ENCODE data around the gene PLAAT4.
"Not testable (repeated sequence)": the region's sequence is repeated elsewhere in the genome, so short reads cannot be mapped to it uniquely, and the experiment has no call there.

The PLAAT4 gene

DNA sequence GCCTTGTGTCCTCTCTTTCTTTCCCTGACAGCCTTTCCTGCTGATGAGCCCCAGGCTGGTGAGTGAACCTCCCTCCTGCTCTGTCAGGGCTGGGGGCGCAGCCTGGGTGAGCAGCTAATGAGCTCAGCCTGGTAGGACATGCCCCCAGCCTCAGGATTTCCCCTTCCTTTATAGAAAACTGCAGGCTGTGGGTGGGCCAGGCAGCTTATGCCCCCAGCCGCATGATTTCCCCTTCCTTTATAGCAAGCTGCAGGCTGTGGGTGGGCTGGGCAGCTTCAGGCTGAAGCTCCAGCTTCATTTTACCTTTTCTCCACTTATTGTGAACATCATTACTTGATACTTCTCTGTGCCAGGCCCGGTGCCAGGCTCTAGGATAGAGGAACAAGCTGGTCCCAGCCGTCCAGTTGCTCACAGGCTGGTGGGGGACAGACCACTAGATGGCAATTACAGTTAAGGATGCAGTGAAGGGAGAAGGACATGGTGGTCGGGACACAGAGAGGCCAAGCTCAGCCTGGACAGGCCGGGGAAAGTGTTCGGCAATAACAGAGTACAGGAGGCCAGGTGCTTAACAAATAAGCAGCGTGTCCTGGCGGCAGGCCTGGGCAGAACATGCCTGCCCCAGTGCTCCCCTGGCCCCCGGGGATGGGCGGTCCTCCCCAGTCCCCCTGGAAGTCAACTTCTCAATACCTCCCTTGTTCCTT is 25.4 kb upstream of the PLAAT4 start:
- no peak for DNase-seq

DNA sequence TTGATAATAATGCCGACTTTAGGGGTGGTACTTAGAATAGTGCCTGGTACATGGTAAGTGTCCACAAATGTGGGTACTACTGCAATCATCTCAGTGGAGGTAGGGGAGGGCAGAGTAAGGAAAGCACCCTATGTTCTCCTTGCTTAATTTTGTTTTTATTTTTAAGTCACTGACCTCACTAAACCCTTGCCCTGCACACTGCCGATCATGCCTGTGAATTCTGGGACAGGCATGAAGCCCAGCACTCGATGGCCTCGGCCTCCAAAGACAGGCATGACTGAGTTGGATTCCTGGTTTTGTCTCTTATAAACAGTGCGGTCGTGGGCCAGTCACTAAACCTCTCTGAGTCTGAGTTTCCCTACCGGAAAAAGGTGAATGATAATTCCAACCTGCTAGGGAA is 23.8 kb upstream of the PLAAT4 start:
- no peak for DNase-seq

DNA sequence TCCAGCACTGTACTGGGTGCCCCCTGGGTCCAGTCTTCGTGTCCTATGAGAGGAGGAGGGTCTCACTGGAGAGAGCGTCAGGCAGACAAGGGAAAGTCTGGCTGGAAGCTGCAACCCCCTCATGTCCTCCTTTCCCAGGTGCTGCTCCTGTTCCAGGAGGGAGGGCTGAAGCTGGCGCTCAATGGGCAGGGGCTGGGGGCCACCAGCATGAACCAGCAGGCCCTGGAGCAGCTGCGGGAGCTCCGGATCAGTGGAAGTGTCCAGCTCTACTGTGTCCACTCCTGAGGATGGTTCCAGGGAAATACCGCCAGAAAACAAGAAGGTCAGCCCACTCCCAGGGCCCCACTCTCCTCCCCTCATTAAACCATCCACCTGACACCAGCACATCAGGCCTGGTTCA is 20.5 kb upstream of the PLAAT4 start:
- no peak for DNase-seq

DNA sequence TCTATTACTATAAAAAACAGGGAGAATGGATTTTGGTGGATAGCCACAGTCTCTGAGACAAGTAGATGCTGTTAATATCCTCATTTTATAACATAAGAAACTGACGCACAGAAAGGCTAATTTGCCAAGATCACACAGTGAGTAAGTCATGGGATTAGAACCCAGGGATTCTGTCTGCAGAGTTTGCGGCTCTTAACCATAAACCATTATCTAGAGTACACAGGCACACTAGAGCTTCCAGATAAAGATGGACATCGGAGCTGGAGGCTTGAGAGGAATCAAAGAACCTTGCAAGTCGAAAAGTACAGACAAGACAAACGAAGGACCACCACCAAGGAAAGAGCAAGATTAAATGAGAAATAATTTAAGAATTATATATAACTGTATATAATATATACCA is 19.5 kb upstream of the PLAAT4 start:
- no peak for DNase-seq

DNA sequence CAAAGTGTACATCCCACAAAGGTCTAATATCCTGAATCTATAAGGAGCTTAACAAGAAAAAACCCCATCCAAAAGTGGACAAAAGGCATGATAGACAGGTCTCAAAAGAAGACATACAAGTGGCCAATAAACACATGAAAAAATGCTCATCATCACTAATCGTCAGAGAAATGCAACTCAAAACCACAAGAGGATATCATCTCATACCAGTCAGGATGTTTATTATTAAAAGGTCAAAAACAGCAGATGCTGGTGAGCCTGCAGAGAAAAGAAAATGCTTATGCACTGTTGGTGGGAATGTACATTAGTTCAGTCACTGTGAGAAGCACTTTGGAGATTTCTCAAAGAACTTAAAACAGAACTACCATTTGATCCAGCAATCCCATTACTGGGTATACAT is 18.1 kb upstream of the PLAAT4 start:
- no peak for DNase-seq

DNA sequence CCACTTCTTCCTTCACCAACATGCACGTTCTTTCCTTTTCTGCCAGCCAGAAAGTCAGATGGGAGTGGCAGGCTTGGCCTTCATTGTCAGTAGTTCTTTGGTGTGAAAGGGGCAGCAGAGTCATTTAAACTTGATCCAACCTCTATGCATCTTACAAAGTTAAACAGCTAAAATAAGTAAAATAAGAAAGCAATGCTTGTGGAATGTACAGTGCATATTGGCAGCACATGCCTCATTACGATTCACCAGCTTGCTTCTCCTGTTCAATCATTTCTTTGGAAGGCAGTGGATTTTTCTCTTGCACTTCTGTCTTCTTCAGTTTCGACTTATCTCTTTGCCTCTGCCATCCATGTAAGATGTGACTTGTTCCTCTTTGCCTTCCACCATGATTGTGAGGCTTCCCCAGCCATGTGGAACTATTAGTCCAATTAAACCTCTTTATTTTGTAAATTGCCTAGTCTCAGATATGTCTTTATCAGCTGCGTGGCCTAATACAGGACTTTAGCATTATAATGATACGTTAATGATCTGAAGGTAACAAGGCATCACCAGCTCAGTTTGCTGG is 15.9 kb upstream of the PLAAT4 start:
- no peak for DNase-seq

DNA sequence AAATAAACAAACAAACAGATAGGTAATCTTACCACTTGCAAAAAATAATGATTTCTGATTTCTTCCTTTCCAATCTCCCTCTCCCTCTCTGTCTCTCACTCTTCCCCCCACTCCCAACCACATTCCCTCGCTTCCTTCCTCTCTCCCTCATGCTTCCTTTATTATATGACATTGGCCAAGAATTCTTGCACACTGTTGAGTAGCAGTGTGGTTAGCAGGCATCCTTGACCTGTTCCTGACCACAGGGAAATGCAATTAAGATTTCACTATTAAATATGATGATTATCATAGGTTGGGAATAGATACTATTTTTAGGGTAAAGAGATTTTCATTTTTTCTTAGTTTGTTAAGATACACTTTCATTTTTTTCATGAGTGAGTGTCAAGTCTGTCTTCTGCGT is 14.7 kb upstream of the PLAAT4 start:
- DNase-seq = no peak

DNA sequence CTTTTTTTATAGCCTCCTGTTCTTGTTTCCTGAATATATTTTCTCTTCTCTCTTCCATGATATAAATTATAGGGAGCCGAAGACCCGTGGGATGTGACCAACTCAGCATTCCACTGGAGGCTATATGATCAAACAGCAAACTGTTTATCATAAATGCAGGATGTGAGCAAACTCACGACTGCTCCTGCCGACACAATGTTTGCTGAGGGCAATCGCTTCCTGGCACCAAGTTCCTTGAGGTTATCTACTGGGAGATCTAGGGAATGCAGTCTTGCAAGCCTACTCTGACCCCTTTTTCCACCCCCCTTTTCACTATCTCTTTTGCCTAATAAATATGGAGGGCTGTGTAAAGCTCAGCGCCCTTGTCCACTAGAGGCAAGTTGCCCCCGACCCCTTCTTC is 13.5 kb upstream of the PLAAT4 start:
- DNase-seq = no peak

DNA sequence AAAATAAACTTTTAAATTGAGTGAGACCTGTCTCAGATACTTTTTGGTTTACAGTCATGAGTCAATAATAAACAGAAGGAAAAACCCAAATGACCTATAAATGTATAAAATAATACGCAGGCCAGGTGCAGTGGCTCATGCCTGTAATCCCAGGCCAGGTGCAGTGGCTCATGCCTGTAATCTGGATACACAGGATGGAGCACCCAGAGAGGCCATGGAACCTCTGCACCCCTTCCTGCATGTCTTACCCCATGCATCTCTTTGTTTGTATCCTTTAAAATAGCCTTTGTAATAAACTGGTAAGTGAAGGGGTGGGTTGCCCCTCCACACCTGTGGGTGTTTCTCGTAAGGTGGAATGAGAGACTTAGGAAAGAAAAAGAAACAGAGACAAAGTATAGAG is 8.9 kb upstream of the PLAAT4 start:
- DNase-seq = no peak

DNA sequence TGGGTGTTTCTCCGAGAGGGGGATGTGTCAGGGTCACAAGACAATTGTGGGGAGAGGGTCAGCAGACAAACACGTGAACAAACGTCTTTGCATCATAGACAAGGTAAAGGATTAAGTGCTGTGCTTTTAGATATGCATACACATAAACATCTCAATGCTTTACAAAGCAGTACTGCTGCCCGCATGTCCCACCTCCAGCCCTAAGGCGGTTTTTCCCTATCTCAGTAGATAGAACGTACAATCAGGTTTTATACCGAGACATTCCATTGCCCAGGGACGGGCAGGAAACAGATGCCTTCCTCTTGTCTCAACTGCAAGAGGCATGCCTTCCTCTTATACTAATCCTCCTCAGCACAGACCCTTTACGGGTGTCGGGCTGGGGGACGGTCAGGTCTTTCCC is 8.5 kb upstream of the PLAAT4 start:
- not testable (repeated sequence) for DNase-seq

DNA sequence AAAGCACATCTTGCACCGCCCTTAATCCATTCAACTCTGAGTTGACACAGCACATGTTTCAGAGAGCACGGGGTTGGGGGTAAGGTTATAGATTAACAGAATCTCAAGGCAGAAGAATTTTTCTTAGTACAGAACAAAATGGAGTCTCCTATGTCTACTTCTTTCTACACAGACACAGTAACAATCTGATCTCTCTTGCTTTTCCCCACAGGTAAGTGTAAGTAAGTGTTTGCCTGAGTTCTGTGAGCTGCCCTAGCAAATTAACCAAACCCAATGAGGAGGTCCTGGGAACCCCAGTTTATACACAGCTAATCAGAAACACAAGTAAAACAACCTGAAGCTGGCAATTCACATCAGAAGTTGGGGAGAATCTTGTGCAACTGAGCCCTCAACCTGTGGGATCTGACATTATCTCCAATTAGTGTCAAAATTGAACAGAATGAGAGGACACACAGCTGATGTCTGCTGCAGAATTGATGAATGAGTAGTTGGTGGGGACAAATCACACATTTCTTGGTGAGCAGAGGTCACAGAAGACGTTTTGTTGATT is 7.8 kb upstream of the PLAAT4 start:
- DNase-seq = not testable (repeated sequence)

DNA sequence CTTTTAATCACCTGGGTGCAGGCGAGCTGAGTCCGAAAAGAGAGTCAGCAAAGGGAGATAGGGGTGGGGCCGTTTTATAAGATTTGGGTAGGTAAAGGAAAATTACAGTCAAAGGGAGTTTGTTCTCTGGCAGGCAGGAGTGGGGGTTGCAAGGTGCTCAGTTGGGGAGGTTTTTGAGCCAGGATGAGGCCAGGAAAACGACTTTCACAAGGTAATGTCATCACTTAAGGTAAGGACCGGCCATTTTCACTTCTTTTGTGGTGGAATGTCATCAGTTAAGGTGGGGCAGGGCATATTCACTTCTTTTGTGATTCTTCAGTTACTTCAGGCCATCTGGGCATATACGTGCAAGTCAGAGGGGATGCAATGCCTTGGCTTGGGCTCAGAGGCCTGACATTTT is 7.2 kb upstream of the PLAAT4 start:
- DNase-seq = not testable (repeated sequence)

DNA sequence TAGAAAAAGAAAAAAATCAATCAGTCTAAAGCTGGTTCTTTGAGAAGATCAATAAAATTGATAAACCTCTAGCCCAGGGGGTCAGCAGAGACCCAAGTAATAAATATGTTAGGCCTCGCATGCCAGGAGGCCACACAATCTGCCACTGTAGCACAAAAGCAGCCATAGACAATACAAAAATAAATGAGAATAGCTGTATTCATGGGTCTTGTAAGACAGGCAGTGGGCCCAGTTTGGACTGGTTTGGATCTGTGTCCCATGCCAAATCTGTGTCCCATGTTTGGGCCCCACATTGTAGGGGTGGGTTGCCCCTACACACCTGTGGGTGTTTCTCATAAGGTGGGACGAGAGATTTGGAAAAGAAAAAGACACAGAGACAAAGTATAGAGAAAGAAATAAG is 6.6 kb upstream of the PLAAT4 start:
- DNase-seq = no peak

DNA sequence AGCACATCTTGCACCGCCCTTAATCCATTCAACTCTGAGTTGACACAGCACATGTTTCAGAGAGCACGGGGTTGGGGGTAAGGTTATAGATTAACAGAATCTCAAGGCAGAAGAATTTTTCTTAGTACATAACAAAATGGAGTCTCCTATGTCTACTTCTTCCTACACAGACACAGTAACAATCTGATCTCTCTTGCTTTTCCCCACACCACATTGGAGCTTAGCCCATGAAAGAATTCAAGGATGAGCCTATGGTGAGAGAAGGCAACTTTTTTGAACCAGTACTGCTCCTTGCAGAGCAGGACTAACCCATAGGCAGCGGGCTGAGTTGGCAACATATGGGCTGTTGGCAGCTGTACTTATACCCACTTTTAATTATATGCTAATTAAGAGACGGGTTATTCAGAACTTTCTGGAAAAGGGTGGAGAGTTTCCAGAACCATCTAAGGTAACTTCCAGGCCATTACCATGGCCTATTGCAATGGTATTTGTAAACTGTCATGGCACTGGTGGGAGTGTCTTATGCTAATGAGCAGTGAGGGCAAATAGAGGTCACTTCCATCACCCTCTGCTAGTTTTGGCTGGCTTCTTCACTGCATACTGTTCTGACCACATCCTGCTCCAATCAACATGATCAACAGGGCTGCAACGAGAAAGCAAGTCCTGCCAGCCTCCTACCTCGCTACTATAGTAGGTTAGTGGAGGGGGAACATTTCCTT is 5.4 kb upstream of the PLAAT4 start:
- not testable (repeated sequence) for DNase-seq

DNA sequence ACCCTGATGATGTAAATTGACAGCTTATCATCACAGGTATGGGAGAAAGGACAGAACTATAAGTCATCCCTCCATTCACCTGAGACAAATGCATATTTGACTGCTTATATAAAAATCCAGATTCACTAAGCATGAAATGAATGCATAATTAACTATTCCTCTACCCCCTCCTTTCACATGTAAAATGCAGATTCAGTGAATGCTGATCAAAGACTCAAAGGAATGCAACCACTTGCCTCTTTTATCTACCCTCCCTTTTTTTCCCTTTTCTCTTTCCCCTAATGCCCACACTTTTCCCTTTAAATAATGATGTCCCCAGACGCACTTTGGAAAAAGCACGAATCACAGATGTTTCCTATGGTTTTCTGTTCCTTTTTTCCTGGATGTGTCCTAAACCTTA is 4.5 kb upstream of the PLAAT4 start:
- no peak for DNase-seq

DNA sequence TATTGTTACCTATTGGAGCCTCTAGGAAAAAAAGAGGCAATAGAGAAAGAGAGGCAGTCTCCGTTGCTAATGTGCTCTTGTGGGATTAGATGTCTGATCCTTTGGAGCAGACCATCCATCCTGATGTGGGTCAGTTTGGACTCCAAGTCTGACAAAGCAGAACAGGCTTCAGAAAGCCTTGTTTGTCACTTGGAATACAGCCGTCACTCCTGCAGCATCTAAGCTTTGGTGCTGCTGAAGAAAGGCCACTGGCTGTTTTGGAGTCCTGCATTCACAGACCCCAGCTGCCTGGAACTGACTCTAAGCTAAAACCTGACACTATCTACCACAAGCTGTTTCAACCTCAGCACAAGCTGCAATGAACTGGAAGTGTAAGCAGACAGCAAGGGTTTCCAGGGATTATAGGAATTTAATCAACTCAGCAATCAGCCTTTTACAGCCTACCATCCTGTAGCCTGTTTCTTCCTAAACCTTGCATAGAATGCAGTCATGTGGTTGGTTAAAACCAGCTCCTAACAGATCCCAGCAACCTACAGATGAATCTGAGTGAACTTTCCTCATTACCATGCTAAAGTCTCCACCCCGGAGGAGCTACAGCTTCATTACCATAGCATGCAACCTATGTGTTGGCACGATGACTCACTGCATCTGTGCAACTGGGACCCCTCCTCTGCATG is 3.7 kb upstream of the PLAAT4 start:
- DNase-seq = no peak

DNA sequence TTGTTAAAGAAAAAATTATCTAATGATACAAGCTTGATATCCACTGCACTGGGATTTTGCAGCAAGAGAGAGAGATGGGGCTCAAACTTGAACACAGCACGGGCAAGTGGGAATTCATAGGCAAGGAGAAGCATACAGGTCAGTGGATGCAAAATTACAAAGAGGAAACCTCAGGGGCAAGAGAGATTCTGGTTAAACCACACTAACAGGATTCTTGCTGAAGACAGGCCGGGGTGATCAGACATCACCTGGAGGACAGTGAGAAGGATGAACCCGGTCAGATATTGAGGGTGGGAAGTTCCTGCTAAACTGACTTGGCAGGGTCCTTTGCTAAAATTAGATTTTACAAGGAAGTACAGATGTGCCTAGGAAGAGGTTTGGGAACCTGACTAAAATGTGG is 2.5 kb upstream of the PLAAT4 start:
- DNase-seq = no peak

DNA sequence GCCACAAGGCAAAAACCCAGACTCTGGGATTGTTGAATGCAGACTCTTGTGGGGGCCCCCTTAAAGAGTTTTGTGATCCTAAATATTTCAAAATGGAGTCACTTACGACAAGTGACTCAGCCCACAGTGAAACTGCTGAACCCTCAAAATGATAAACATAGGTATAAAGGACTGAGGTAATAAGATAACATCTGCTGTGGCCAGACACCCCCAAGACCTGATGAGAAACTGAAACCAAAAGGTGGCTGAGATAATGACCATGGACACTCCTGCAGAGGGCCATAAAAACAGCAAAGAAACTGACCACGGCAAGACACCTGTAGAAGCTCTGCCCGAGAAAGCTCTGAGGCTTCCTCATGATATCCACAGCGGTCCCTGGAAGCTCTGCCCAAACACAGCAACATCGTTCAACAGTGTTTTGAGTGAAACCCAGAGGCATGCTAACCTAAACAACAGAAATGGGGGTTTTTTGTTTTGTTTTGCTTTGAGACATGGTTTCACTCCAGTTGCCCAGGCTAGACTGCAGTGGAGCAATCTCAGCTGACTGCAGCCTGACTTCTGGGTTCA is 1.6 kb upstream of the PLAAT4 start:
- no peak for DNase-seq

DNA sequence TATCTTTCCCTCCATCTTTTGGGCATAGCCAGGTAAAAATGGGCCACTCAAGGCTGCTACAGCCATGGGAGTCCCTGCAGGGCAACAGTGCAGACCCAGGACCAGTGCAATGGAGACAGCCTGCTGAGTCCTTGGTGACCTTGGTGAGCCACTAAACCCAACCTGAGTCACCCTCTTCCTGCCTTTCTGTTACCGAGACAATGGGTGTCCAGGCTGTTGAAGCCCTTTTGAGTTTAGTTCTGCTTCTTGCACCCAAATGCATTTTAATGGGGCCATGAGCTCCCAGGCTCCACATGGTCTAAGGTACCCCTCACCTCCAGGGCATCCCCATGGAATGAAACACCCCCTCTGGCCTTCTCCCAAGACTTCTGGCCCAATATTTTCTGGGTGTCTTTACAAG is 874 bp upstream of the PLAAT4 start:
- no peak for DNase-seq

DNA sequence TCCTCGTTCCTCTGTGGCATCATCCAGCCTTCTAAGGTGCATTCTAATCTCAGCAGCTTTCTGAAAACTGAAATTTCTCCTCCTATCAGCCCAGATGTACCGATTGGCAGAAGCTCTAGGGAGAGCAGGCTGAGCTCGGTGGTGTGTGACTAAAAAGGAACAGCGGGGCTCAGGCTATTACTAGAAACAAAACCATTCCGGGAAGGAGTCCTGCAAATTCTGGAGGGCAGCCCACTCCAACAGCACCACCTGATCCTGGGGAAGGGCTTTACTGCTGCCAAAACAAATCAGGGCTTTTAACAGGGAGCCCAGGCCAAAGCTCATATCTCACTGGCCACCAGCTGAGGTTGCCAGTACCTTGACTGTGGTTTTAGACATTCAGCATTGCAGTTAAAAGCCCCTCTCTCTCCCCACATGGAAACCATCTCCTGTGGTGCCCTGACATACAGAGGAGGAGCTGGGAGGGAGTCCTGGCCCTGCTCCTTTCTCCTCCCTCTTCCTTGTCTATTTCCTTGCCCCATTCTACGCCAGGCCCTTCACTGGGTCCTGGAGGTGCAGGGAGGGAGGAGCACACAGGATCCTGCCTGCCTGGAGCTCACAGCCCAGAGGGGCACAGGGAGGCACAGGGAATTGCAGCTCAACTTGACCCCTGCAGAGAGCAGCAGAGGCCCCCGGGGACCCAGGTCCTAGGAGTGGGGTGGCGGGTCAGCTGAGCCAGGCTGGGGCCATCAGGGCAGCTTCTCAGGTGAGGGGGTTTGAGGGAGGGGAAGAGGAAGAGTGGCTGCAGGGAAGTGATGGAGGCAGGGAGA is 889 bp downstream of the PLAAT4 start:
- peak; percentile 56 to 79 for DNase-seq

DNA sequence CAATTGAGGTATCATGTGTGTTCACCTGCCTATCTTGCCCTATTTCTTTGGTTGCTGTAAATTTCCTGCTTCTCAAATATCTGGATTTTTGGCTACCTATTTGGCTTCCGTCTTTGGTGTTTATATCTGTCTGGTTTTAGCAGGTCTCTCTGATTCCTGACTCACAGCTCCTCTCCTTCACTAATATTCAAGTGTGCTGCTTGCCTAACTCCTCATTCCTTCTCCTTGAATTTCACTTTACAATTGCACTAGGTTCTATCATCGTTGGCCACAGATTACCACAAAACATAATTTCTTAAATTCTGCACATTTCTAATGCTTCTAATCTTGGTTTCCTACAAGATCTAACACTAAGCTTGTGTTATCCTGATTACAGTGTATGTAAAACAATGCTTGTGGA is 5.9 kb downstream of the PLAAT4 start:
- not testable (repeated sequence) for DNase-seq

DNA sequence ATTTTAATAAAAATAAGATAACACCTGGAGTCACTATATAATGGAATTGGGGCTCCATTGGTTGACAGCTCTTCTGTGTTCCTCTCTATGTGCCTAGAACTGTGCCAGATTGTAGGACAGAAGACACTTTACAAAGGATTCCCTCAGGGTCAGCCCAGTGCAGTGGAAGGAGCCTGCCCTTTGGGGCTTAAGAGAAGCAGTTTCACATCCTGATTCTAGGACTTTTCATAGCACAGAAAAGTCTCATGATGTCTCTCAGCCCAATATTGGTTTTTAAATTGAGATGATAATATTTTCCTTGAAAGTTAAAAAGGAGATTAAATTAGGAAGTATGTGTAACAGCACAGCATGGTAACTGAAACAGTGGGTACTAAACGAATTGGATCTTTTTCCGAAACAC is 7.1 kb downstream of the PLAAT4 start:
- DNase-seq = no peak
